Natural killer cell (primary cell): ENCODE measurements around the gene BRMS1L. TPM values are rescaled to one million over a fixed set of nuclear protein-coding genes. Genes with fewer than 3 reads are reported as not detected.
A peak's percentile ranks its signal among the peaks of the same experiment; 100 is the strongest.

Source experiments
- ATAC-seq, 3 donors: fragments of 150-1000 bp in 2 of 3; fragments of 200-7000 bp in 1 of 3; cut with Tn5 transposase; 1 replicate in 1 of 3; 2 replicates in 2 of 3; pipeline ENCODE4 v1.10.0; 2021; ENCODE audit warnings: mild to moderate bottlenecking in 2 of 3, moderate library complexity in 2 of 3
- DNase-seq, 2 donors: peaks; one replicate each; pipeline versions ENCODE4 v3.0.0 to v3.0.0-alpha.2; 2013 to 2021; ENCODE audit warnings: mixed read lengths in 1 of 2
- H3K27ac ChIP-seq: one replicate; pipeline ENCODE4 v1.5.1; 2013; ENCODE audit warnings: mild to moderate bottlenecking, low read length
- H3K27me3 ChIP-seq: one replicate; pipeline ENCODE4 v1.6.1; 2013; ENCODE audit warnings: low read length; ENCODE audit not compliant: control insufficient read depth, insufficient read depth
- H3K36me3 ChIP-seq: one replicate; pipeline ENCODE4 v1.6.1; 2013; ENCODE audit warnings: low read length; ENCODE audit not compliant: control insufficient read depth, insufficient read depth
- H3K4me1 ChIP-seq: one replicate; pipeline ENCODE4 v1.6.1; 2013; ENCODE audit warnings: low read length; ENCODE audit not compliant: control insufficient read depth, insufficient read depth
- H3K4me3 ChIP-seq: one replicate; pipeline ENCODE4 v1.5.1; 2013; ENCODE audit warnings: low read length
- H3K9me3 ChIP-seq: one replicate; pipeline ENCODE4 v1.6.1; 2013; ENCODE audit warnings: low read length; ENCODE audit not compliant: control insufficient read depth, insufficient read depth
- H3K27ac Mint-ChIP-seq, 2 donors: one replicate each; pipeline ENCODE4 v1.8.0; 2022; ENCODE audit warnings: mild to moderate bottlenecking in 2 of 2, mixed read lengths in 2 of 2, moderate library complexity in 1 of 2
- H3K27me3 Mint-ChIP-seq, 2 donors: one replicate each; pipeline ENCODE4 v1.8.0; 2022; ENCODE audit warnings: low read depth in 2 of 2, mixed read lengths in 2 of 2
- H3K36me3 Mint-ChIP-seq: one replicate; pipeline ENCODE4 v1.8.0; 2022; ENCODE audit warnings: mixed read lengths
- H3K4me1 Mint-ChIP-seq, 2 donors: one replicate each; pipeline ENCODE4 v1.8.0; 2022; ENCODE audit warnings: mixed read lengths in 2 of 2
- H3K4me3 Mint-ChIP-seq: one replicate; pipeline ENCODE4 v1.8.0; 2022; ENCODE audit warnings: mild to moderate bottlenecking, moderate library complexity, mixed read lengths
- H3K9me3 Mint-ChIP-seq, 2 donors: one replicate each; pipeline ENCODE4 v1.8.0; 2022; ENCODE audit warnings: mixed read lengths in 2 of 2
- WGBS: methylation state at CpG from one replicate; pipeline ENCODE4 v1.1.7; 2013; ENCODE audit warnings: missing lambda C conversion rate; ENCODE audit not compliant: insufficient coverage; 5-methylcytosine and 5-hydroxymethylcytosine counted together
- intact Hi-C: fragments of 100-400 bp; cut with micrococcal nuclease; formaldehyde crosslinking; loops from one replicate; pipeline ENCODE4 v1.14.2; 2022
- total RNA-seq, 4 donors: library from RNA; stranded (reverse); fragments of 120-200 nt in 1 of 4; gene quantifications; one replicate each; pipeline versions ENCODE4 v1.2.3 to v1.2.4, GENCODE V29; 2013 to 2022
- TF ChIP-seq, protein P1 (sequence below): fragments of 200-600 bp; IDR thresholded peaks from one replicate; pipeline ENCODE4 v1.8.0; 2022; ENCODE audit warnings: antibody characterized with exemption

The BRMS1L gene
- total RNA-seq, 3 donors from 2014 or later (not counting 1 experiment from before 2014, with no cell fraction given), result 5.1 to 9.4 (median 6.3) TPM

DNA sequence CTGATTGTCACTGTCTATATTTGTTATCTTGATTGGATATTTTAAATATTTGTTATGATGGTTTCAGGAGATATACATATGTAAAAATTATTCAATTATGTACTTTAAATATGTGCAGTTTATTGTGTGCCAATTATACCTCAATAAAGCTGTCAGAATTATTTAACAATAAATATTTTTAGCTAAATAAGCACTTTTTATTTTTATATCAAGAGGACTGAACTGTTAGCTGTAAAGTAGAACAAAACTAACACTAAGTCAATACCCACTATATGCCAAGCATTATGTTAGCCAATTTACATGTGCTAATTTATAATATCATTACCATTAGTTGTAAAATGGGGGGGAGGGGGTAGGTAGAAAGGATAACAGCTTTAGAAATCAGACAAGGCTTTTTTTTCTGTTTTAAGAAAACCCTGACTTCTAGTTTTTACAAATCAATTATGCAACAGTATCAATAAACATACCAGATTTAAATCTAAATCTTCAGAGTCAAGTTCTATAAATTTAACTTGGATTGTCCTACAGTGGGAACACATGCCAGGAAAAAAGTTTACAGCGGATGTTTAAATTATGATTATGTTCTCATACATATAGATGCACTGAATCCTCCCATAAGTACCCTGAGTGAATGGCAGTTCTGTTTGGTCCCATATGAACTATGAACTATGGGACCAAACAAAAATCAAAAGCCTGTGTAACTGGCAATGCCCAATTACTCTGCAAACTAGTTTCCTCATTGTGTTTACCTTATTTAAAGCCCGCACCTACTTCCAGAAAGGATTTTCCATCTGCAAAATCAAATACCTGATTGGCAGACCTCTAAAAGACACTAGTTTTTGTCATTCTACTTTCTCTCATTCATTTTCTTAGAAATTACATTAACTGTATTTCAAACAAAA, 19.9 kb upstream of the BRMS1L start:
- no peaks in the 10 kb centered on the region for H3K27me3 Mint-ChIP-seq
- no peaks in the 10 kb centered on the region for H3K9me3 ChIP-seq
- H3K4me3 Mint-ChIP-seq, result no peak overlapping the region
- peaks cover 34 to 38% of the 10 kb centered on the region in 2 donors for H3K4me1 Mint-ChIP-seq
- H3K9me3 Mint-ChIP-seq, result no peaks in the 10 kb centered on the region
- H3K27ac ChIP-seq, result no peak overlapping the region
- TF ChIP-seq, protein P1, sequence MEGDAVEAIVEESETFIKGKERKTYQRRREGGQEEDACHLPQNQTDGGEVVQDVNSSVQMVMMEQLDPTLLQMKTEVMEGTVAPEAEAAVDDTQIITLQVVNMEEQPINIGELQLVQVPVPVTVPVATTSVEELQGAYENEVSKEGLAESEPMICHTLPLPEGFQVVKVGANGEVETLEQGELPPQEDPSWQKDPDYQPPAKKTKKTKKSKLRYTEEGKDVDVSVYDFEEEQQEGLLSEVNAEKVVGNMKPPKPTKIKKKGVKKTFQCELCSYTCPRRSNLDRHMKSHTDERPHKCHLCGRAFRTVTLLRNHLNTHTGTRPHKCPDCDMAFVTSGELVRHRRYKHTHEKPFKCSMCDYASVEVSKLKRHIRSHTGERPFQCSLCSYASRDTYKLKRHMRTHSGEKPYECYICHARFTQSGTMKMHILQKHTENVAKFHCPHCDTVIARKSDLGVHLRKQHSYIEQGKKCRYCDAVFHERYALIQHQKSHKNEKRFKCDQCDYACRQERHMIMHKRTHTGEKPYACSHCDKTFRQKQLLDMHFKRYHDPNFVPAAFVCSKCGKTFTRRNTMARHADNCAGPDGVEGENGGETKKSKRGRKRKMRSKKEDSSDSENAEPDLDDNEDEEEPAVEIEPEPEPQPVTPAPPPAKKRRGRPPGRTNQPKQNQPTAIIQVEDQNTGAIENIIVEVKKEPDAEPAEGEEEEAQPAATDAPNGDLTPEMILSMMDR, result no peak
- H3K4me1 ChIP-seq, result peaks cover 10% of the 10 kb centered on the region
- H3K36me3 ChIP-seq, result no peaks in the 10 kb centered on the region
- H3K4me3 ChIP-seq, result no peak overlapping the region
- H3K27ac Mint-ChIP-seq, result peak overlapping the region in 1 of 2 donors; percentile 99
- intact Hi-C loops, result loop anchor here (10.0 kb wide), 1 partner anchor 391 kb away; no protein-coding TSS in a partner anchor
- no peaks in the 10 kb centered on the region for H3K27me3 ChIP-seq
- no peaks in the 10 kb centered on the region for H3K36me3 Mint-ChIP-seq
- ATAC-seq (no peak), DNase-seq (no peak)
- 100% methylated on average over 1 of the region's 2 CpGs for WGBS

DNA sequence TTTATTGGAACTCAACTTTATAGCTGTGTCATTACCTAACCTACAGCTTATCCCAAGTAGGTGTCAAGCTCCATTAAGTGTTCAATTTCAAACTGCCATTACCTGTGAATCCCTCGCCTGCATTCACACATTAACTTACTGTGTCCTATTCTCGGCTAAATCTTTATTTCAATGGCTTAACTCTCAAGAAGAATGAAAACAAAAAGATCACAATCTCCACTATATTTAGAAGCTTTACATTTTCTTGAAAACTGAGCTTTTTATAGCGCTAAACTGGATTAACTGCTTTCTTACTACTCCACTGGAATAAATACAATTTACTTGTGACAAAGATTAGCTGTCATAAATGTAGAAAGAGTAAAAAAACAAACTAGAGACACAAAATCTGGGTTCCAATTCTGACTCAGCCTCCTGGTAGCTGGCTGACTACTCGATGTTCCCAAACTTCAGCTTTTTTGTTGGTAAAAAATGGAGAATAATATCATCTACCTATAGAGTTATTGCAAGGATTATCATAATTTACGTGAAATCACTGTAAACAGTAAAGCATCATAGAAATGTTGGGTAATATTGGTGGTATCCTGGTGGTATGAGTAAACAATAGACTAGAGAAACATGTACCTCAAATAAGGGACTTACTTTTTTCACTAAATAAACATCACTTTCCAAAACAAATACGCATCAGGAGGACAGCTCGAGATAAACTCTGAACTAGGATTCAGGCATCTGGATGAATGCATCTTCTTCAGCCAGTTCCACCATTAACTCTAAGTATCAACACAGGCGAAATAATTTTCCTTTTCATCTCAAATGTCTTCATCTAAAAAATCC, 18.8 kb upstream of the BRMS1L start:
- TF ChIP-seq, protein P1, result no peak
- Mint-ChIP-seq H3K36me3 (no peaks in the 10 kb centered on the region), H3K27me3 (no peaks in the 10 kb centered on the region), H3K27ac (peak overlapping the region; percentile 90 to 99), H3K9me3 (no peaks in the 10 kb centered on the region), H3K4me3 (peak overlapping the region; percentile 99), H3K4me1 (peaks cover 33 to 38% of the 10 kb centered on the region in 2 donors)
- Histone ChIP-seq H3K4me3 (no peak overlapping the region), H3K27me3 (no peaks in the 10 kb centered on the region), H3K4me1 (peaks cover 10% of the 10 kb centered on the region), H3K36me3 (no peaks in the 10 kb centered on the region), H3K27ac (no peak overlapping the region), H3K9me3 (no peaks in the 10 kb centered on the region)
- intact Hi-C loops, result loop anchor here (10.0 kb wide), 1 partner anchor 393 kb away; no protein-coding TSS in a partner anchor
- ATAC-seq (no peak), DNase-seq (no peak)
- 92% methylated on average over 5 of the region's 8 CpGs for WGBS

DNA sequence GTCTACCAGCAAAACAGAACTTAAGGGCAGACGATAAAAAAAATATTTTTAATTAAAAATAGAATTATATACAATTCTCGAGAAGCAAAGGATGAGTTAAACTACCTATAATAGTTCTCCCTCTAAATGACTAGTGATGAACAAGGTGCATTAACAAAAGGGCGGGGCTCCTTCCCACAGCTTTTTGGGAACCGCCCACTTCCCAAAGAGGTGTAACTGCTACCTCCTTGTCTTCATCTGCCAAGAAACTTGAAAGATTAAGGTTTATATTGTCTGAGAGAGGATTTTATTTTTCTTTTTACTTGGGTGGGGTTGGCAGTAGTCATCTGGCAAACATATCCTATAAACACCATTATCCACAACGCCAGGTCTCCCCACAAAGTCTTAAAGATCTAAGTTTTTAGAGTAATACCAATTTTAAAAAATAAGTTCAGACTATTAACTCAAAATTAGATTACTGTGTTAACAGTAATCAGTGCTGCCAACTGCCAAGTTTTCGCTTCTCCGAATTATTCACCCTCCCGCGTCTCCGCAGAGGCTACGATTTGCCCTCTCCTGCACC, 18.0 kb upstream of the BRMS1L start:
- intact Hi-C loops, result loop anchor here (10.0 kb wide), 1 partner anchor 393 kb away; no protein-coding TSS in a partner anchor
- Histone ChIP-seq H3K36me3 (no peaks in the 10 kb centered on the region), H3K27ac (peak overlapping the region; percentile 89), H3K4me3 (peak overlapping the region; percentile 64), H3K9me3 (no peaks in the 10 kb centered on the region), H3K4me1 (peaks cover 10% of the 10 kb centered on the region), H3K27me3 (no peaks in the 10 kb centered on the region)
- ATAC-seq (no peak), DNase-seq (peak in 1 of 2 donors; percentile 52)
- peak overlapping the region; percentile 90 to 99 for H3K27ac Mint-ChIP-seq
- H3K9me3 Mint-ChIP-seq, result no peaks in the 10 kb centered on the region
- WGBS, result 4% methylated on average over 9 of the region's 11 CpGs
- H3K27me3 Mint-ChIP-seq, result no peaks in the 10 kb centered on the region
- no peaks in the 10 kb centered on the region for H3K36me3 Mint-ChIP-seq
- H3K4me1 Mint-ChIP-seq, result peaks cover 33% of the 10 kb centered on the region in 2 donors
- TF ChIP-seq, protein P1, result no peak
- peak overlapping the region; percentile 99 for H3K4me3 Mint-ChIP-seq
